ENCODE results near the gene MRPL37. TPM values are rescaled to one million over a fixed set of nuclear protein-coding genes. Genes with fewer than 3 reads are reported as not detected.

MRPL37 gene
- total RNA-seq, 2 donors from 2014 or later, result 43.2 to 55.0 TPM

DNA sequence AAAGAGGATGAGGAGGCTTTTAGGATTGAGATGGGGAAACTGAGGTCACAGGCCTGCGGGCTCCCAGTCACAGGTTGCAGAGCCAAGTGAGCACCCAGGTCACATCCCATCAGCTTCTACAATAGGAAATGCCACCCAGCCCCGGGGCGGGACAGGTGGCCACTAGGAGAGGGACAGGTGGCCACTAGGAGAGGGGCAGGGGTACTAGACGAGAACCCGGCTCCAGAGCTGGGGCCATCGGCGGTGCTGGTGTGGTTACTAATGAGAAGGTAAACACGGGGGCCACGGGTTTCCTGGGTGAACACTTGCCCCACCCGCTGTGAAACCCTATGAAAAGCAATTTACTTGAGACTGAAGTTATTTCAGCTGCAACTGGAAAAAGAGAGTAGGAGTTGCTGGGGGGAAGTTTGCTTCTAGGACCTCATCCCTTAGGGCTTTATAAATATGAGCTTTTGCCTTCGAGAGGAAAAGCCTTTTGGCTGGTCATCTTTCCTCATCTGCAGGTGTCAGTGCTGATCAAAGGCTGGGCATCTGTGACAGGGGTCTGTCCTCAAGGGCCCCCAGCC, 52.5 kb downstream of the MRPL37 start:
- ATAC-seq (ENCODE audit: insufficient number of reproducible peaks, low FRiP score, low read depth) (no peak), DNase-seq (ENCODE audit: low spot score) (no peak)
- H3K4me1 ChIP-seq (ENCODE audit: control insufficient read depth in 1 of 2, low read depth in 2 of 2), result peaks cover 0 to 9% of the 10 kb centered on the region in 2 donors
- no peaks in the 10 kb centered on the region for H3K27me3 ChIP-seq (replicated peaks; ENCODE audit: insufficient read depth)
- H3K36me3 ChIP-seq, result peaks cover 7% of the 10 kb centered on the region
- H3K27ac ChIP-seq, result no peak overlapping the region
- H3K4me3 ChIP-seq, result no peak overlapping the region
- no peak for TF ChIP-seq CTCF (IDR thresholded peaks at IDR 0.05)
- no peaks in the 10 kb centered on the region for H3K9me3 ChIP-seq

GRCh38 chr1:54253480-54253879, 53.5 kb downstream of the MRPL37 start:
- DNase-seq (ENCODE audit: low spot score) (no peak), ATAC-seq (ENCODE audit: insufficient number of reproducible peaks, low FRiP score, low read depth) (no peak)
- H3K9me3 ChIP-seq, result no peaks in the 10 kb centered on the region
- peaks cover 4% of the 10 kb centered on the region for H3K36me3 ChIP-seq
- no peak overlapping the region for H3K27ac ChIP-seq
- H3K27me3 ChIP-seq (replicated peaks; ENCODE audit: insufficient read depth), result no peaks in the 10 kb centered on the region
- H3K4me1 ChIP-seq (ENCODE audit: control insufficient read depth in 1 of 2, low read depth in 2 of 2), result peaks cover 0 to 9% of the 10 kb centered on the region in 2 donors
- TF ChIP-seq CTCF (IDR thresholded peaks at IDR 0.05), result no peak
- no peak overlapping the region for H3K4me3 ChIP-seq

GRCh38 chr1:54254055-54254454, 54.1 kb downstream of the MRPL37 start:
- DNase-seq (ENCODE audit: low spot score) (no peak), ATAC-seq (ENCODE audit: insufficient number of reproducible peaks, low FRiP score, low read depth) (no peak)
- no peak for TF ChIP-seq CTCF (IDR thresholded peaks at IDR 0.05)
- Histone ChIP-seq H3K4me1 (ENCODE audit: control insufficient read depth in 1 of 2, low read depth in 2 of 2) (peaks cover 0 to 9% of the 10 kb centered on the region in 2 donors), H3K27me3 (replicated peaks; ENCODE audit: insufficient read depth) (no peaks in the 10 kb centered on the region), H3K4me3 (no peak overlapping the region), H3K27ac (no peak overlapping the region), H3K9me3 (no peaks in the 10 kb centered on the region), H3K36me3 (peaks cover 4% of the 10 kb centered on the region)

DNA sequence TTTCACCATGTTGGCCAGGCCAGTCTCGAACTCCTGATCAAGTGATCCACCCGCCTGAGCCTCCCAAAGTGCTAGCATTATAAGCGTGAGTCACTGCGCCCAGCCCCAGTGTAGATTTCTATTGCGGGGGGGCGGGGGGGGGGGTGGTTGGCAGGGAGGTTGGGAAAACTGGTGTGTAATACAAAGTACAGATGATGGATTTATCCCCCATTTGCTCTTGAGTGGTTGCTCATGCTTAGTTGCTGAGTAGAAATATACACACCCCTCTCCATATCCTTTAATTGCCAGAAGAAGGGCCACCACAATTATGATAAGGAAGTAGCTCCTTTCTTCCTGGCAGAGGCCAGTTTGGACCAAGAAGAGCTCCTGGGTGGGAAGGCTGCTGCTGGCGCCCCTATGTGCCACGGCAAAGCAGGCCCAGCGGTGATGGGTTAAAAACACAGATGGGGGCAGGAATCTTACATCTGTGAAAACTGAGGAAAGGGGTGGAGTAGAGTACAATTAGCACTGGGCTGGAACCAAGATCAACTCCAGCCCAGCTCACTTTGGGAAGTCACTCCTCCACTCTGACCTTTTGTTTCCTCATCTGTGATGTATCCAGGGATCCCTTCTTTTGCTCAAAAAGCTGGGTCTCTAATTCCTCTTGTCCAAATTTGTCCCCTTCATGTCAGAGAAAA, 55.2 kb downstream of the MRPL37 start:
- no peak overlapping the region for H3K4me3 ChIP-seq
- peaks cover 0 to 5% of the 10 kb centered on the region in 2 donors for H3K4me1 ChIP-seq (ENCODE audit: control insufficient read depth in 1 of 2, low read depth in 2 of 2)
- no peaks in the 10 kb centered on the region for H3K27me3 ChIP-seq (replicated peaks; ENCODE audit: insufficient read depth)
- peaks cover 4% of the 10 kb centered on the region for H3K36me3 ChIP-seq
- no peak overlapping the region for H3K27ac ChIP-seq
- ATAC-seq (ENCODE audit: insufficient number of reproducible peaks, low FRiP score, low read depth) (no peak), DNase-seq (ENCODE audit: low spot score) (no peak)
- TF ChIP-seq CTCF (IDR thresholded peaks at IDR 0.05), result no peak
- H3K9me3 ChIP-seq, result no peaks in the 10 kb centered on the region

DNA sequence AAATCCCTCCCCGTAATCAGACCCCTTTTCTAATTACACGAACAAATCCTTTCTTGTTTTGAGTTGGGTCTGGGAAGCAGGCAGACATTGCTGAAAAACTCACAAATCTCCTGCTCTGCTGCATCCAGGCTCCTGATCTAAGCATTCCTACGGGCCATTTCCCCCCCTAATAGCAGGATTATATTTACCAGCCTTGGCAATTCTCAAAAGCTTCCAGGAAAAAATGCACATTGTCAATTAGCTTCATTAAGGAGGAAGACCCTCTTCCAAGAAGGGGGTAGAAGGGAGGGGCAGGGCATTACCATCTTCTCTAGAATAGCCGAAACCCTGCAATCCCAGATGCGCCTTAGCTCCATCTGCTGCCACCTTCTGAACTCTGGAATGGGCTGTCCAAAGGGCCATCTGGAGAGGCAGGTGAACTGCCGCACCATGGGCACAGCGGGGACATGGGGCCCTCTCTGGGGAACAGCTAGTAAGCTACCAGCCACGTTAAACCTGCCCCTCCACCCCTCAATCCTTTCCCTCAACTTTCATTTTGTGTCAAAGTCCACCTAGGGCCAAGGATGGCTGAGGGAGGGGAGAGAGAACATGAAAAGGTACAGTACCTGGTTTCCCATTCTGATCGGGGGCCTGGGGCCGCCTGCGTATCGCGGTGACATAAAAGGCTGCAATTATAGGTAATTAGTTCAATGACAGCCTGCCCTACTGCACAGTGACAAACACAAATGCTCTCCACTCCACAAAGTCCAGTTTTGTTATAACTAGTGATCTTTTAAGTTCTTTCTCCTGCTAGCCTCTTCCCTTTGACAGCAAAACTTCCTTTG, 56.8 kb downstream of the MRPL37 start:
- Histone ChIP-seq H3K36me3 (peaks cover 4% of the 10 kb centered on the region), H3K4me3 (no peak overlapping the region), H3K9me3 (no peaks in the 10 kb centered on the region), H3K4me1 (ENCODE audit: control insufficient read depth in 1 of 2, low read depth in 2 of 2) (no peaks in the 10 kb centered on the region), H3K27me3 (replicated peaks; ENCODE audit: insufficient read depth) (no peaks in the 10 kb centered on the region), H3K27ac (no peak overlapping the region)
- TF ChIP-seq CTCF (IDR thresholded peaks at IDR 0.05), result no peak
- DNase-seq (ENCODE audit: low spot score) (no peak), ATAC-seq (ENCODE audit: insufficient number of reproducible peaks, low FRiP score, low read depth) (no peak)
